NCI-H1694 treated with DMSO at 0.1 percent for 48 hours (cell line): ENCODE measurements around the gene GAREM1.
"Not testable (repeated sequence)": the region's sequence is repeated elsewhere in the genome, so short reads cannot be mapped to it uniquely, and the experiment has no call there.

ENCODE experiments used
- DNase-seq: peaks from one replicate; lab custom pipeline; 2025; lab: John Stamatoyannopoulos, UW

The GAREM1 gene

GRCh38 chr18:32257084-32257785, 213.4 kb downstream of the GAREM1 start:
- peak; percentile 40 for DNase-seq

- DNase-seq, result no peak
Observed at GRCh38 chr18:32255570-32255969, 215.1 kb downstream of the GAREM1 start.

DNA sequence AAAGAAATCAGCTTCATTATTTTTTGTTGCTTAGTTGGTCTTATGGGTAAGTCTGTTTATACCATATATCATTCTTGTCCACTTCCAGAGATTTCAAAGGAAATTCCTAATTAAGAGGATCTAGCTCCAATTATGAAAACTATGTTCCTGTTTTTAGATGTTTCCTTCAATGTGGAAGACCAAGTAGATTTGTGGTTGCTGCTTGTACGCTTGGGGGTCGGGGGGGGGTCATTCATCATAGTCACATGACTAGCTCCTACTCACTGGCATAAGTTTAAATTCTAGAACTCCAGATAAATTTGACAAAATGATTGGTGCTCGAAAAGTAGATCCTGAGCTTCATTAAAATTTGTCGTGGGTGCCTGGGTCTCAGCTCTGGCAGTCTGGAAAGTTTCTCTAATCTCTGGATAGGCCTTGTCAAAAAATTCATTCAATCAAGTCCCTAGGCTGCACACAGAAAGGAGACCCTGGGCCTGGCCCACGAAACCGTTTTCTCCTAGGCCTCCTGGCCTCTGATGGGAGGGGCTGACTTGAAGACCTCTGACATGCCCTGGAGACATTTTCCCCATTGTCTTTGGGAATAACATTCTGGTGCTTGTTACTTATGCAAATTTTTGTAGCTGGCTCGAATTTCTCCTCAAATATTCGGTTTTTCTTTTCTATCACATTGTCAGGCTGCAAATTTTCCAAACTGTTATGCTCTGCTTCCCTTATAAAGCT, 218.4 kb downstream of the GAREM1 start:
- DNase-seq, result no peak

- DNase-seq, result no peak
Observed at GRCh38 chr18:32251466-32251865, 219.2 kb downstream of the GAREM1 start.

- no peak for DNase-seq
Observed at GRCh38 chr18:32249147-32249929, 221.3 kb downstream of the GAREM1 start.

GRCh38 chr18:32244881-32245280, 225.8 kb downstream of the GAREM1 start:
- peak; percentile 77 for DNase-seq

DNA sequence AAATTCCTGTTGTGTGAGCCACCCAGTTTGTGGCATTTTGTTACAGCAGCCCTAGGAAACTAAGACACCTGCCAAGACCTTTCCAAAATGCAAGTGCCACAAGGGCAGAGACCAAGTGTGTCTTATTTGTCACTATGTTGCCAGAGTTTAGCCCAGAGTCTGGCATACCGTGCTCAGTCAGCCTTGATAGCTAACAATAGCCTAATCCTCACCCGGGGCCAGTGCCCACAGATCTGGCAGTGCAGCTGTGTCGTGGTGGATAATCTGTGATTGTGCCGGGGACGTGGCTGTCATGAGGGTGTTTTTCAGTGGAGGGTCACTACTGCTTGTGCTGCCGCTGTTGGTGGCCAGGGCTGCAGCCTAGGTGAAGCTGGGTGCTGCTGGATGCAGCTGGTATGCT, 227.3 kb downstream of the GAREM1 start:
- no peak for DNase-seq

- no peak for DNase-seq
Observed at GRCh38 chr18:32242395-32242794, 228.3 kb downstream of the GAREM1 start.

GRCh38 chr18:32238635-32239268, 231.9 kb downstream of the GAREM1 start:
- no peak for DNase-seq

DNA sequence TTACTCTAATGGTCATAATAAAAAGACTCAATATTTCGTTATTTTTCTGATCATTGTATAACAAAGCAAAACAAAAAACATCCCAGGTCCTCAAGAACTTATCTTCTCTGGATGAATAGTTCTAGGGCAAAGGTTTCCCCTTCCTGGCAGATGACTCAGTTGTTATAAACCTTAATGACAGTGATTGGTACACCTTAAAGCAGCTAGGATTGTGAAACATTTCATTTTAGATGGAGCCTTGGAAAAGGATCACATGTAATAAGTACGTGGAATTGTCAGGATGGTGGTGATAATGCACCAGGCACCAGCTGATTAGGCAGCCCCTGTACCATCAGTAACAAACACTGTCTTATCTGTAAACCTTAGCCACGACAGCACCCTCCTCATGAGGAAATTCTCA, 233.6 kb downstream of the GAREM1 start:
- DNase-seq, result no peak

DNA sequence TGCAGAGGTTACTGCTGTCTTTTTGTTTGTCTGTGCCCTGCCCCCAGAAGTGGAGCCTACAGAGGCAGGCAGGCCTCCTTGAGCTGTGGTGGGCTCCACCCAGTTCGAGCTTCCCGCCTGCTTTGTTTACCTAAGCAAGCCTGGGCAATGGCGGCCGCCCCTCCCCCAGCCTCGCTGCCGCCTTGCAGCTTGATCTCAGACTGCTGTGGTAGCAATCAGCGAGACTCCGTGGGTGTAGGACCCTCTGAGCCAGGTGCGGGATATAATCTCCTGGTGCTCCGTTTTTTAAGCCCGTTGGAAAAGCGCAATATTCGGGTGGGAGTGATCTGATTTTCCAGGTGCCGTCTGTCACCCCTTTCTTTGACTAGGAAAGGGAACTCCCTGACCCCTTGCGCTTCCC, 237.3 kb downstream of the GAREM1 start:
- DNase-seq, result not testable (repeated sequence)

DNA sequence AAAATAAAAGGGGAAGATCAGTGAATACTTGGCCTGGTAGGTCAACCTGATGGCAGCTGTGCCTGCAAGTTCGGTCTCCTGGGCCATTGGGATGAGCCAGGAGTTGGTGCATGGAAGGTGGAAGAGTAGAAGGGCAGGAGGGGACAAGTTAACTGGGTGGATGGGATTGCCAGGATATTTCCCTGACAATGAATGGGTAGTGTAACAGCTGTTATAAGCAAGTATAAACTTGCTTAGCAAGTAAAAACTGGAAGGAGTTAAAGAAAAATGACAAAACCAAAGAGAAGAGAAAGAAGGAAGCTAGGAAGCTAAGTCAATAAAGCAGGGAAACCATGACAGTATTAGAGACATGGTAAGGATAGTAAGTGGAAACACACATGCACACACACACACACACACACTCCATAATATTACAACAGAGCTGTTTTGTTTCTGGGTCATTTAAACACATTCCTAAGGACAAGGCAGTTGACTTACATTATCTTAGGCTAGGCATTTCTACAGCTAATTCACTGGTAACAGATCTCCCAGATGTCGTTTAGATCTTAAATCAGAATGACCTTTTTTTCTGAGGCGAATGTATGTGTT, 251.2 kb downstream of the GAREM1 start:
- DNase-seq, result no peak

- no peak for DNase-seq
Observed at GRCh38 chr18:32216390-32216789, 254.3 kb downstream of the GAREM1 start.

DNA sequence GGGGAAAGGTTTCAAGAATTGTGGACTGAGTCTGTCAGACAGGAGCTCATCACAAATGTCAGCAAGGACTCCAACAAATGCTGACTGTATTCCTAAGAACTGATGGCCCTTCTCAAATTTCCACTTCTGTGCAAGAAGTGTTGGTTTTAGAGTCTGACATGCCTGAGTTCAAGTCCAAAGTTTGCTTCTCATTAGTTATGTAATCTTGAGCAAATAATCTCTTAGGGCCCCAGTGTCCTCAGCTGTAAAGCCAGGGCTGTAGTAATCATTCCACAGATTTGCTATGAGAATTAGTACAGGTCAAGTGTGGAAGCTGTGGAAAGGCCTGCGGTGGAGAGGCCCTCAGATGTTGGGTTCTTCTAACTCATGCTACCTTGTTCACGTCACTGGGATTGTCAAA, 257.0 kb downstream of the GAREM1 start:
- no peak for DNase-seq
